IPS DF 6.9 (cell line): ENCODE data around the gene RANBP1.
"Not testable (repeated sequence)": the region's sequence is repeated elsewhere in the genome, so short reads cannot be mapped to it uniquely, and the experiment has no call there.

Experiments used
- DNase-seq: peaks from one replicate; pipeline ENCODE4 v3.0.0-alpha.2; 2013; ENCODE audit warnings: low read depth, low spot score
- H3K27ac ChIP-seq: one replicate; pipeline ENCODE4 v1.5.1; 2013; ENCODE audit warnings: low read length, control low read depth
- H3K27me3 ChIP-seq: 2 replicates; pipeline ENCODE4 v1.6.1; 2013; ENCODE audit warnings: mild to moderate bottlenecking, low read length; ENCODE audit not compliant: control insufficient read depth, insufficient read depth
- H3K36me3 ChIP-seq: 2 replicates; pipeline ENCODE4 v1.6.1; 2013; ENCODE audit warnings: low read length; ENCODE audit not compliant: control insufficient read depth, insufficient read depth
- H3K4me1 ChIP-seq: 2 replicates; pipeline ENCODE4 v1.6.1; 2013; ENCODE audit warnings: low read length; ENCODE audit not compliant: control insufficient read depth, insufficient read depth
- H3K4me3 ChIP-seq: 2 replicates; pipeline ENCODE4 v1.5.1; 2013; ENCODE audit warnings: mild to moderate bottlenecking, low read length
- H3K9me3 ChIP-seq: 2 replicates; pipeline ENCODE4 v1.6.1; 2013; ENCODE audit warnings: low read length, inconsistent platforms; ENCODE audit not compliant: control insufficient read depth, insufficient read depth
- WGBS: extraction: QIAGEN DNeasy Blood & Tissue Kit; methylation state at CpG from one replicate; pipeline ENCODE4 v1.1.7; 2013; ENCODE audit warnings: mixed read lengths, missing lambda C conversion rate; ENCODE audit not compliant: insufficient read length, insufficient coverage; 5-methylcytosine and 5-hydroxymethylcytosine counted together

RANBP1 gene

DNA sequence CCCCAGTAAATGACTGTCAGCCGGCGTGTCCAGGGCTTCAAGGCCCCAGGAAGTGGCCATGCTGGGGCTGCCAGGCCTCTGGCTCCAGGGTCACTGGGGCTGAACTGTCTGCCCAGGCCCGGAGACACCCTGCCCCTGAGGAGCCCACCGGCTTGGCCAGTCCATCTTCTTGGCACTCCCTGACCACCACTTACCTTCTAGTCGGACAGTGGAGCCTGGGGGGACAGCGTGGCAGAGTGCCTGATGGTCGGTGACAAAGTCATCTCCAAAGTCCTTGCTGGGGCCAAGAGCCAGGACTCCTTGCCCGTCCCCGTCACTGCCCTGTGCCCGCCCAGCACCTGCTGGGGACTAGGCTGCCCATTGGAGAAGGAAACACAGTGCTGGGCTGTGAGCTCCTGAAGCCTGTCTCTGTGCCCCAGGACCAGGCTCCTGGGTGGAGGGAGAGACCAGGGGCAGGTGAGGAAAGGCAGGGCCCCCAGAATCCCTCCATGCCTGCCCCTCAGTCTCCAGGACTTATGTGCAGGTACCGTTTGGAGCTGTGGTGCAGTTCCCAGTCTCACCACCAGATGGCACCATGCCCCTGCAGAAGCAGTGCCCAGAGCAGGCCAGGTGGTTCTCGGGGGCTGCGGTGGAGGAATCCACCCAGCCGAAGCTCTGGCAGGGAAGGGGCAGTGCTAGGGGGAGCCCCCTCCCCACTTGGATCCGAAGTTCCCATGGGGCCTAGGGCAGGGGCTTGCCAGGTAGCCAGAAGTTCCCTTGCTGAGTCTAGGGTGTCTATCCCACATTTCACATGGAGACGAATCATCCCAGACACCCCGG is 40.9 kb downstream of the RANBP1 start:
- Histone ChIP-seq H3K36me3 (no peaks in the 10 kb centered on the region), H3K4me3 (no peak overlapping the region), H3K27me3 (no peaks in the 10 kb centered on the region), H3K4me1 (no peaks in the 10 kb centered on the region), H3K9me3 (no peaks in the 10 kb centered on the region), H3K27ac (no peak overlapping the region)
- peak; percentile 73 for DNase-seq
- WGBS = no CpG with 5 or more reads among the region's 17 CpGs

- no peak overlapping the region for H3K27ac ChIP-seq
Measured at GRCh38 chr22:20157430-20158183, 41.7 kb downstream of the RANBP1 start.

DNA sequence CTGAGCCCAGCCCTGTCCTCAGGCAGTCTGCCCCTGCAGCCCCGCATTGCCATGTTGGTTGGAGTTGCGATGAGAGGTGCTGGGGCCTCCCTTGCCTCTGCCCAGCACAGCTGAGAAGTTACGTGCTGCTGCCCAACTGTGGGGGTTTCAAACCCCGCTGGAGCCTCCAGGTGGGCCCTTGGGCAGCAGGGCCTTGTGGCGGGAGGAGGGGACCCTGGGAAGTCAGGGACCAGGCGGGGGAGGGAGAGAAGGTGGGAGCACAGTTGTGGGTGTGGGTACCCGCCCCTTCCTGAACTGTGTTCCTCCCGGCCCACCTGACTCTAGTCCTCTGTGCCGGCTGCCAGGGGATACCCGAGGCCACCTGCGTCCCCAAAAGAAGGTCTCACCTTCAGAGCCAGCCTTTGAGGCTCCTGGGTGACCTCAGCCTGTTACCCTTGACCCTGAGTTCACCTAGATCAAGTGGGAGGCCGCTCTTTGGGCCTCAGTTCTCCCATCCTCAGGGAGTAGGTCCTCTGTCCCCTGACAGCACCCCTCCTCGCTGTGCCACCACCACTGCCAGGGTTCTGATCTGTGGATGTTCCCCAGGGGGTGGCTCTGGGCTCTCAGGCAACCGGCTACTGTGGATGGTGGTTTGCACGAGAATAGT is 42.6 kb downstream of the RANBP1 start:
- no peak for DNase-seq
- Histone ChIP-seq H3K4me1 (no peaks in the 10 kb centered on the region), H3K36me3 (no peaks in the 10 kb centered on the region), H3K4me3 (no peak overlapping the region), H3K9me3 (no peaks in the 10 kb centered on the region), H3K27me3 (no peaks in the 10 kb centered on the region), H3K27ac (no peak overlapping the region)
- no CpG with 5 or more reads among the region's 15 CpGs for WGBS

More at GRCh38 chr22:20157430-20158183, 41.7 kb downstream of the RANBP1 start:
- WGBS = no CpG with 5 or more reads among the region's 15 CpGs
- H3K9me3 ChIP-seq = no peaks in the 10 kb centered on the region
- no peak for DNase-seq
- H3K36me3 ChIP-seq = no peaks in the 10 kb centered on the region
- H3K27me3 ChIP-seq = no peaks in the 10 kb centered on the region
- no peaks in the 10 kb centered on the region for H3K4me1 ChIP-seq
- H3K4me3 ChIP-seq = no peak overlapping the region

GRCh38 chr22:20159076-20159475 is 43.2 kb downstream of the RANBP1 start:
- WGBS = no CpG with 5 or more reads among the region's 9 CpGs
- no peaks in the 10 kb centered on the region for H3K27me3 ChIP-seq

DNA sequence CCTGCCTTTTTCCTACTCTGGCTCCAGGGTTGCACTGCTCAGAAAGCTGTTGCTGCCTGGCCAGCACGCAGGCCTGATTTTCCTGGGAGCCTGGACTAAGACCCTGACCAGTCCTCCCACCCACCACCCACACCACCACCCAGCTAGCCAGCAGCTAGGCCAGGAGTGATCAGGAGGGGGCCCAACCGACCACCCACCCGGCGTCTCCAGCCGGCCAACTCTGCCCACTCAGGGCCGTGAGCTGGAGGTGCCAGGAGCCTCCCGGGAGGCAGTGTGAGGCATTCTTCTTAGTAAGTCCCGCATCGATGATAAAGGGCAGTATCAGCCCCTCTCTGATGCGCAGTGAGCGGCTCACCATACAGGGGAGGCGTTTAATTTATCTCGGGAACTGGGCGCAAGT is 43.6 kb downstream of the RANBP1 start:
- H3K36me3 ChIP-seq, H3K4me3 ChIP-seq, H3K27ac ChIP-seq, H3K27me3 ChIP-seq, H3K9me3 ChIP-seq, H3K4me1 ChIP-seq, DNase-seq: not testable (repeated sequence)
- no CpG with 5 or more reads among the region's 14 CpGs for whole genome bisulfite sequencing

More at GRCh38 chr22:20159076-20159475, 43.2 kb downstream of the RANBP1 start:
- Histone ChIP-seq H3K4me1 (no peaks in the 10 kb centered on the region), H3K36me3 (no peaks in the 10 kb centered on the region), H3K4me3 (no peak overlapping the region), H3K27ac (no peak overlapping the region), H3K9me3 (no peaks in the 10 kb centered on the region)
- DNase-seq = no peak

DNA sequence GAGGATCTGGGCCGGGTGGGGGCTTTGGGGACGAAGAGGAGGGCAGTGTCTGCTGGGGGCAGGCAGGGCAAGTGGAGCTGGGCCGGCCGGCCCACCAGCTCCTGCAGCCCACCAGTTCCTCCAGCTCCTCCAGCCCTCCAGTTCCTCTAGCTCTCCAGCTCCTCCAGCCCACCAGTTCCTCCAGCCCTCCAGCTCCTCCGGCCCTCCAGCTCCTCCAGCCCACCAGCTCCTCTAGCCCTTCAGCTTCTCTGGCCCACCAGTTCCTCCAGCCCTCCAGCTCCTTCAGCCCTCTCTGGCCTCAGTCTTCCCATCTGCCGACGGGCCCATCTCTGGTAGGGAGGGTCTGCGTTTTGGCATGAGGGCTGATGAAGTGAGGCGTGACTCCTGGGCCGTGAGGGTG is 44.1 kb downstream of the RANBP1 start:
- DNase-seq = no peak
- no CpG with 5 or more reads among the region's 10 CpGs for WGBS
- no peak overlapping the region for H3K4me3 ChIP-seq

GRCh38 chr22:20164863-20165262 is 49.0 kb downstream of the RANBP1 start:
- Histone ChIP-seq H3K4me1 (no peaks in the 10 kb centered on the region), H3K27ac (no peak overlapping the region), H3K27me3 (no peaks in the 10 kb centered on the region), H3K4me3 (no peak overlapping the region), H3K36me3 (no peaks in the 10 kb centered on the region), H3K9me3 (no peaks in the 10 kb centered on the region)
- no peak for DNase-seq
- no CpG with 5 or more reads among the region's 11 CpGs for WGBS

More for the DNA sequence above, 44.1 kb downstream of the RANBP1 start:
- H3K27me3 ChIP-seq = no peaks in the 10 kb centered on the region
- H3K9me3 ChIP-seq = no peaks in the 10 kb centered on the region
- H3K4me1 ChIP-seq = no peaks in the 10 kb centered on the region
- H3K36me3 ChIP-seq = no peaks in the 10 kb centered on the region
- no peak overlapping the region for H3K27ac ChIP-seq

DNA sequence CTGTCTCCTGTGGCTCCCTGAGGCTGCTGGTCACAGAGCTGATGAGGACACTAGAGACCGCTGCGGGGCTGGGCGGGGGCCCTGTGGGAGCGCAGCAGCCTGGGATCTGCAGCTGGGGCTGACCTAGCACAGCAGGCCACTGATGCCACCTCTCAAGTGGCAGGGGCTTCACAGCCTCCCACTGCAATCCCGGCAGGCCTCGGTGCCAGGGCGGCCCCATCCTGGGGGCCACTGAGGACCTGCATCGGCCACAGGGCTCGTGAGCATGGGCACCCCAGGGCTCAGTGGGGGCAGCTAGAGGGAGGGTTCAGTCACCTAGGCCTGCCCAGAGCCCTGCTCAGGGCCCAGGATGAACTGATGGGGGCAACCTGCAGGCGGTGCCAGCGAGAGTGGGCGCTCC is 49.5 kb downstream of the RANBP1 start:
- no peaks in the 10 kb centered on the region for H3K9me3 ChIP-seq
- no CpG with 5 or more reads among the region's 12 CpGs for WGBS
- DNase-seq = no peak
- no peak overlapping the region for H3K27ac ChIP-seq
- H3K36me3 ChIP-seq = no peaks in the 10 kb centered on the region
- no peak overlapping the region for H3K4me3 ChIP-seq
- H3K4me1 ChIP-seq = no peaks in the 10 kb centered on the region
- no peaks in the 10 kb centered on the region for H3K27me3 ChIP-seq

DNA sequence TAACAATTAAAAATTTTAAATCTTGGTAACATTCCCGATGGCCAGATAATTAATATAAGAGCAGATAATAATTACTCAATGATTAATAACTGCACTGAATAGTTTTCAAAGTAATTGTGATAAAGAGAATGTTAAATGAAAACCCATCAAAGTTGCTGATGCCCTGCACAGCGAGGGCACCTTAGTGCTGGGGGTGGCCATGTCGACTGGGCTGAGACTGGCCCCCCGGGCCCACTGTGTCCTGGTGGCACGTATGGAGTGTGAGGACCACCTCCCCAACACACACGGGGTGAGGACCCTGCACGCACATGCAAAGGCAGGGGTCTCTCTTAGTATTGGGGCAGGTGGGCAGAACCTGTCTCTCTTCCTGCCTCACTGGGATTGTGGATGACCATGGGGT is 50.0 kb downstream of the RANBP1 start:
- no peaks in the 10 kb centered on the region for H3K9me3 ChIP-seq
- no peak for DNase-seq
- H3K4me1 ChIP-seq = no peaks in the 10 kb centered on the region
- no peaks in the 10 kb centered on the region for H3K36me3 ChIP-seq
- no peak overlapping the region for H3K4me3 ChIP-seq
- no peak overlapping the region for H3K27ac ChIP-seq
- no peaks in the 10 kb centered on the region for H3K27me3 ChIP-seq
- no CpG with 5 or more reads among the region's 7 CpGs for WGBS

DNA sequence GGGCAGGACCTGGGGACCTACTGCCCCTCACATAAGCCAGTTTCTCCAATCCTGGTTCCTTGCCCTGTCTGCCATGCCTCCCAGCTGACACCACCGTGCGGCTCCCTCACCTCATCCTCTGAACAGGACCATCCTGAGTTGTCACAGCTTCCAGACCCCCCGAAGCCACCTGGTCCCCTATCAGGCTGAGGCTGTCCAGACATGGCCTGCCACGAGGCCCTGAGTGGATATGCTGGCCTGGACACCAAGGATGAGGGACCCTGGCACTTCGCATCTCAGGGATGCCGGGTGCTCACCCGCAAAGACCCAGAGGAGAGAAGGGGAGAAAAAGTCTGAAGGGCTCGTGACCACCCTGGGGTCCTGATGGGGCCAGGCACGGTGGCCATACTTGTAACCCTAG is 50.8 kb downstream of the RANBP1 start:
- Histone ChIP-seq H3K27me3 (no peaks in the 10 kb centered on the region), H3K4me3 (no peak overlapping the region), H3K9me3 (no peaks in the 10 kb centered on the region), H3K36me3 (no peaks in the 10 kb centered on the region), H3K4me1 (no peaks in the 10 kb centered on the region), H3K27ac (no peak overlapping the region)
- no peak for DNase-seq
- no CpG with 5 or more reads among the region's 9 CpGs for WGBS
